HUES6 (cell line): ENCODE results near the gene HERC2.

ENCODE experiments used
- H3K27ac ChIP-seq: 2 replicates; pipeline ENCODE4 v1.7.0; 2013; ENCODE audit warnings: low read depth, mild to moderate bottlenecking, low read length, inconsistent platforms
- H3K27me3 ChIP-seq: 2 replicates; pipeline ENCODE4 v1.6.1; 2013; ENCODE audit warnings: low read length; ENCODE audit not compliant: control insufficient read depth, insufficient read depth
- H3K36me3 ChIP-seq: 2 replicates; pipeline ENCODE4 v1.6.1; 2013; ENCODE audit warnings: low read length; ENCODE audit not compliant: control insufficient read depth, insufficient read depth
- H3K4me1 ChIP-seq: 2 replicates; pipeline ENCODE4 v1.6.1; 2013; ENCODE audit warnings: low read length; ENCODE audit not compliant: control insufficient read depth, insufficient read depth
- H3K4me3 ChIP-seq: 2 replicates; pipeline ENCODE4 v1.5.1; 2013; ENCODE audit warnings: low read depth, low read length
- H3K9ac ChIP-seq: one replicate; pipeline ENCODE4 v1.6.1; 2013; ENCODE audit warnings: mild to moderate bottlenecking, low read length
- H3K9me3 ChIP-seq: 2 replicates; pipeline ENCODE4 v1.6.1; 2013; ENCODE audit warnings: low read depth, low read length; ENCODE audit not compliant: control insufficient read depth, insufficient read depth

Gene HERC2

GRCh38 chr15:28100516-28101195 lies 221.3 kb downstream of the HERC2 start:
- H3K9ac ChIP-seq: no peak overlapping the region
- no peaks in the 10 kb centered on the region for H3K9me3 ChIP-seq
- peaks cover 26% of the 10 kb centered on the region; the same call in 1 of the 2 replicates for H3K4me1 ChIP-seq
- H3K4me3 ChIP-seq: no peak overlapping the region
- H3K36me3 ChIP-seq: no peaks in the 10 kb centered on the region
- H3K27me3 ChIP-seq: peaks cover 87% of the 10 kb centered on the region
- no peak overlapping the region for H3K27ac ChIP-seq

DNA sequence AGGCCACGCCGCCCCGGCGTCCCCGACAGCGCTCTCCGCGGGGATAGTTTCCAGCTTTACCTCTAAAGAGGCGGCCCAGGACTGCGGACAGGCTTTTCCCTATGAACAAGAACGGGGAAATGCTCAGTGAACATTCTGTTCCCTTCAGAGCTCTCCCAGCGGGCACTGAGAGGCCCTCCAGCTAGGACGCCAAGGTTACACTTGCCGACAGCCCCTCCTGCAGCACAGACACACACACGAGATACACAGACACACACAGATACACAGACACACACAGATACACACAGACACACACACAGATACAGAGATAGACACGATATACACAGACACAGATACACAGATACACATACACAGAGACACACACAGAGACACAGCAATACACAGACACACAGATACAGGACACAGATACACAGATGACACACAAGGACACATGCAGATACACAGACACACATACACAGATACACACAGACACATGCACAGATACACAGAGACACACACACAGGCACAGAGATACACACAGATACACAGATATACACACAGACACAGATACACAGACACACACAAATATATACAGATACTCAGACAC lies 222.3 kb downstream of the HERC2 start:
- Histone ChIP-seq H3K27ac (no peak overlapping the region), H3K27me3 (peaks cover 88% of the 10 kb centered on the region), H3K9me3 (no peaks in the 10 kb centered on the region), H3K4me1 (peaks cover 28% of the 10 kb centered on the region; the same call in 1 of the 2 replicates), H3K36me3 (no peaks in the 10 kb centered on the region), H3K9ac (no peak overlapping the region), H3K4me3 (peak overlapping the region; percentile 57)

DNA sequence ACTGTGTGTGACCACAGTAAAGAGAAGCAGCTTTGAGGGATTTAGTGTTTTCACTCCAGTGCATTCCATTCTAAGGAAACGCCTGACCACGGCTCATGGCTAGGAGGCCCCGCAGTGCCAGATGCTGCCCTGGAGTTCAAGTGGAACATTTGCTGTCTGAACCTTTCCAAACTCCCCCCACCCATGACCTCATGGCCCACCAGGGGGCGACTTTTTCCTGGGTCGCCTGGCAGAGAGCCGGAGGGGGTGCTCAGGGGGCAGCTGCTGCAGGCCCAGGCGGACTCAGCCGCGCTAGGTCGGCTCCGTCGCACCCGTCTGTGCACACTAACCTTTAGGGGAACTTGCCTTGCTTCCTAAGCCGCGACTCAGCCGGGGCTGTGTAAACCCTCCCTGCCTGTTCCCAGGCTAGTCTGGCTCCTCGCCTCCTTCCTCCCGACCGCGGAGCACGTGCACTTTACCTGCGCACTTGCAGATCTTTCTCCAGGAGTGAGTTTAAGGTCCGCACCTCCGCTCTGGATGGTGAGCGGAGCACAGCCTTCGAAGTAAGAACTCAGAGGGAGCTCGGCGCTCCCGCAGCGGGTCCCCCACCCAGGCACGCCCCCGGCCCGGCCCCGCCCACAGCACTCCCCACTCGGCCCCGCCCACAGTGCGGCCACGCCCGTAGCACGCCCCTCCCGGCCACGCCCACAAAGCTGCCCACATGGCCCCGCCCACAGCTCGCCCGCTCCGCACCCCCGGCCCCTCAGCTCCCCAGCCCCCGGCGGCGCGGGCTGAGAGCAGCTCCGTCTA lies 223.0 kb downstream of the HERC2 start, which contains the start of gene OCA2:
Gene OCA2 (minus strand): TSS at position 550 of the 789 bp plus-strand sequence. CDS start 17,441 bp downstream, outside the sequence.
- peak within 1 kb of the TSS; percentile 67 for H3K4me3 ChIP-seq
- peak within 1 kb of the TSS; percentile 18 for H3K9ac ChIP-seq
- no peaks in the 10 kb centered on the region for H3K36me3 ChIP-seq
- H3K4me1 ChIP-seq: peaks cover 30% of the 10 kb centered on the region
- H3K27me3 ChIP-seq: peaks cover 93% of the 10 kb centered on the region
- H3K9me3 ChIP-seq: no peaks in the 10 kb centered on the region
- H3K27ac ChIP-seq: no peak within 1 kb of the TSS

GRCh38 chr15:28098360-28098765 lies 223.6 kb downstream of the HERC2 start:
- Histone ChIP-seq H3K9ac (no peak overlapping the region), H3K27me3 (peaks cover 95% of the 10 kb centered on the region), H3K4me1 (peaks cover 31% of the 10 kb centered on the region), H3K4me3 (peak overlapping the region; percentile 67; the same call in 1 of the 2 replicates), H3K36me3 (no peaks in the 10 kb centered on the region), H3K27ac (no peak overlapping the region), H3K9me3 (no peaks in the 10 kb centered on the region)

- Histone ChIP-seq H3K4me3 (no peak overlapping the region), H3K9me3 (no peaks in the 10 kb centered on the region), H3K4me1 (peaks cover 31% of the 10 kb centered on the region), H3K27ac (no peak overlapping the region), H3K27me3 (peaks cover 96% of the 10 kb centered on the region), H3K9ac (no peak overlapping the region), H3K36me3 (no peaks in the 10 kb centered on the region)
Observed at GRCh38 chr15:28097656-28098359, 224.2 kb downstream of the HERC2 start.

GRCh38 chr15:28096670-28097431 lies 225.1 kb downstream of the HERC2 start:
- Histone ChIP-seq H3K27me3 (peaks cover 97% of the 10 kb centered on the region), H3K36me3 (no peaks in the 10 kb centered on the region), H3K9me3 (no peaks in the 10 kb centered on the region), H3K9ac (peak overlapping the region; percentile 30), H3K27ac (no peak overlapping the region), H3K4me3 (peak overlapping the region; percentile 68), H3K4me1 (peaks cover 31% of the 10 kb centered on the region)

DNA sequence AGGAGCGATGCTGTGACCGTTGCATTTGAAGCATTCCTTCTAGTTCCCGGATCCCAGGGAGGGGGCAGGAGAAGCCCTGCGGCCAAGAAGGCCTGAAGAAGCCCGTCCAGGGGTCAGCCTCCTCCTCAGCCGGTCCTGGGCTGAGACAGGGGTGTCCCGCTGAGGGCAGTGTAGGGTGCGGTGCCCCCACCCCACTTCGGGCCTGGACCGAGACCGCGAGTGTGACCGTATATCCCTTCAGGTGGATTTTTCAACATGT lies 225.6 kb downstream of the HERC2 start:
- H3K4me3 ChIP-seq: peak overlapping the region; percentile 68
- peaks cover 31% of the 10 kb centered on the region for H3K4me1 ChIP-seq
- H3K9ac ChIP-seq: peak overlapping the region; percentile 30
- no peak overlapping the region for H3K27ac ChIP-seq
- peaks cover 92% of the 10 kb centered on the region for H3K27me3 ChIP-seq
- H3K36me3 ChIP-seq: no peaks in the 10 kb centered on the region
- H3K9me3 ChIP-seq: peaks cover 3% of the 10 kb centered on the region; the same call in 1 of the 2 replicates

DNA sequence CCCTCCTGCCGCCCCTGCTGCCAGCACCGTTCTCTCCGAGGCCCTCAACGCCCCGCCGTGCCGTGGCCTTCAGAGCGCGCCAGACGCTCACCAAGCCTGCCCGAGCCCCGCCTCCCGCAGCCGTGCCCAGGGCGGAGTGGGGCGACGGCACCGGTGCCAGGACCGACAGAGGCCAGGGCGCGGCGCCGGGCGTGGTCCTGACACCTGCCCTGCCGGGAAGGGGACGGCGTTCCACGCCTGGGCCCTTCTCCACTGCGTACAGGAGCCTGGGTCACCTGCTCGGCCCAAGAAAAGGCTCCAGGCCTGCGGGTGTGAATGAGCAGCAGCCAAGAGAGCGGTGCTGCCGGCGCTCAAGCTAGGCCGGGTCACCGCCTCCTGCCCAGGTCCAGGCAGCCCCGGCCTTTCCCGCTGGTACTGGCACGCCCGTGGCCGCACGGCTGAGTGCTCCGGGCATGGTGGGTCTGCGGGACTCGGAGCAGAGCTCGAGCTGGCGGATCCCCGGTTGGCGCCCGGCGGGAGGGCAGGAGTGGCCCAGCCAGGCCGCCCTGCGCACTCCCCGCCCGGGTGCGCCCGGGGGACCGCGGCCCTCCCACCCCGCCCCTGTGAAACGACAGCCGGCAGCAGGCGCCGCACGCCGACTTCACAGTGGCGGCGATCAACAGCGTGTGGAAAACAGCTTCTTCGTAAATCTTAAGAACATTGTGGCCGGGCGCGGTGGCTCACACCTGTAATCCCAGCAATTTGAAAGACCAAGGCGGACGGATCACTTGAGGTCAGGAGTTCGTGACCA lies 227.1 kb downstream of the HERC2 start:
- Histone ChIP-seq H3K27ac (no peak overlapping the region), H3K4me1 (peaks cover 31% of the 10 kb centered on the region), H3K4me3 (peak overlapping the region; percentile 68), H3K36me3 (no peaks in the 10 kb centered on the region), H3K9ac (peak overlapping the region; percentile 1), H3K27me3 (peaks cover 78% of the 10 kb centered on the region), H3K9me3 (peaks cover 7% of the 10 kb centered on the region; the same call in 1 of the 2 replicates)

DNA sequence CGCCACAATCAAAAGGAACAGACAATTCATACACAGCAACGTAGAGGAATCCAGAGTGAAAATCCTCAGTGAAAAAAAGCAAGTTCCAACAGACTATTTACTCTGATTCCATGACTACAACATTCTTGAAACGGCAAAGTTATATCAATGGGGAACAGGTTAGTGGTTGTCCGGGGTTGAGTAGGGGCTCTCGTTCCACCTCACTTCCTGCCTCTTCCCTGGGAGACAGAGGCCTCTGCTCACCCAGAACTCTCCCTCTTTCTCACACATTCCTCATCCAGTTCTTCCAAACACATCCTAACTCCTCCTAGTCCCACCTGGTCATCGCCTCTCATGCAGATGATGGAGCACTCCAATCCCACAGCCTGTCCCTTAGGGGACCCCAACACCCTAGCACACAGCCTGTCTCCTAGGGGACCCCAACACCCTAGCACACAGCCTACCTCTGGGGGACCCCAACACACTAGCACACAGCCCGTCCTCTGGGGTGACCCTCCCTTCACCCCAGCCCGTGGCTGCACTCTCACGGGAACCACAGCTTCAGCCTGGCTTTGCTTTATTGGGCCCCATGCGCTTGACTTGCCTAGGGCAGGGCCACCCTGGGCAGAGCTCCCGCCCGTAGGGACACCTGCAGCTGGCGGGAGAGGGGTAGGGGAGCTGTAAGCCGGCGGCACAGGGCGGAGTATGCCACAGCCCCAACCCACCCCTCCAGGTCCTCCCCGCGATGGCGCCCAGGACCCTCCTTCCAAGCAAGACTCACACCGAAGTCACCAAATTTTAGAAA lies 228.0 kb downstream of the HERC2 start:
- H3K27me3 ChIP-seq: peaks cover 70% of the 10 kb centered on the region
- H3K27ac ChIP-seq: no peak overlapping the region
- H3K9me3 ChIP-seq: peaks cover 7% of the 10 kb centered on the region; the same call in 1 of the 2 replicates
- H3K9ac ChIP-seq: no peak overlapping the region
- H3K4me1 ChIP-seq: peaks cover 27% of the 10 kb centered on the region
- peak overlapping the region; percentile 68 for H3K4me3 ChIP-seq
- H3K36me3 ChIP-seq: no peaks in the 10 kb centered on the region
